ENCODE results near the gene C3orf33.
"Not testable (repeated sequence)": the region's sequence is repeated elsewhere in the genome, so short reads cannot be mapped to it uniquely, and the experiment has no call there.

DNA sequence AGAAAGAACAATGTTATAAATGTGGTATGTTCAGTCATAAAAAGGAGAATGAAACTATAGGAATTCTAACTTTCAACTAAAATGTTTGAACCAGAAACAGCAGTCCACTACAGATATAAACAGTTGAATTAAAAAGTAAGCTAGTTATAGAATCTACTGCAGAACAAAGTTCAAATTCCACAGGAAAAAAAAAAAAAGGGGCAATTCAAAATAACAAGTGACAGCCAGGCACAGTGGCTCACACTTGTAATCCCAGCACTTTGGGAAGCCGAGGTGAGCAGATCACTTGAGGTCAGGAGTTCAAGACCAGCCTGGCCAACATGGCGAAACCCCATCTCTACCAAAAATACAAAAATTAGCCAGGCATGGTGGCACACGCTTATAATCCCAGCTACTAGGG, 43.3 kb upstream of the C3orf33 start:
- TF ChIP-seq, protein P1, sequence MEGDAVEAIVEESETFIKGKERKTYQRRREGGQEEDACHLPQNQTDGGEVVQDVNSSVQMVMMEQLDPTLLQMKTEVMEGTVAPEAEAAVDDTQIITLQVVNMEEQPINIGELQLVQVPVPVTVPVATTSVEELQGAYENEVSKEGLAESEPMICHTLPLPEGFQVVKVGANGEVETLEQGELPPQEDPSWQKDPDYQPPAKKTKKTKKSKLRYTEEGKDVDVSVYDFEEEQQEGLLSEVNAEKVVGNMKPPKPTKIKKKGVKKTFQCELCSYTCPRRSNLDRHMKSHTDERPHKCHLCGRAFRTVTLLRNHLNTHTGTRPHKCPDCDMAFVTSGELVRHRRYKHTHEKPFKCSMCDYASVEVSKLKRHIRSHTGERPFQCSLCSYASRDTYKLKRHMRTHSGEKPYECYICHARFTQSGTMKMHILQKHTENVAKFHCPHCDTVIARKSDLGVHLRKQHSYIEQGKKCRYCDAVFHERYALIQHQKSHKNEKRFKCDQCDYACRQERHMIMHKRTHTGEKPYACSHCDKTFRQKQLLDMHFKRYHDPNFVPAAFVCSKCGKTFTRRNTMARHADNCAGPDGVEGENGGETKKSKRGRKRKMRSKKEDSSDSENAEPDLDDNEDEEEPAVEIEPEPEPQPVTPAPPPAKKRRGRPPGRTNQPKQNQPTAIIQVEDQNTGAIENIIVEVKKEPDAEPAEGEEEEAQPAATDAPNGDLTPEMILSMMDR (IDR thresholded peaks at IDR 0.05 in 2 of 3, conservative IDR thresholded peaks at IDR 0.05 in 1 of 3; ENCODE audit: borderline replicate concordance in 1 of 3, insufficient read depth in 1 of 3, low read depth in 2 of 3, low read length in 2 of 3): not testable (repeated sequence)
- TF ChIP-seq, protein P2, sequence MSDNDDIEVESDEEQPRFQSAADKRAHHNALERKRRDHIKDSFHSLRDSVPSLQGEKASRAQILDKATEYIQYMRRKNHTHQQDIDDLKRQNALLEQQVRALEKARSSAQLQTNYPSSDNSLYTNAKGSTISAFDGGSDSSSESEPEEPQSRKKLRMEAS (IDR thresholded peaks at IDR 0.05): not testable (repeated sequence)

All from HCT116 (cell line).